ENCODE results near the gene N4BP2L2. TPM values are rescaled to one million over a fixed set of nuclear protein-coding genes. Genes with fewer than 3 reads are reported as not detected.

The N4BP2L2 gene
- total and polyA plus RNA-seq, 9 of the 15 experiments (the other 6 are each of a cell fraction or from before 2014, with no cell fraction given), result 33.9 to 76.4 (median 48.7) TPM

DNA sequence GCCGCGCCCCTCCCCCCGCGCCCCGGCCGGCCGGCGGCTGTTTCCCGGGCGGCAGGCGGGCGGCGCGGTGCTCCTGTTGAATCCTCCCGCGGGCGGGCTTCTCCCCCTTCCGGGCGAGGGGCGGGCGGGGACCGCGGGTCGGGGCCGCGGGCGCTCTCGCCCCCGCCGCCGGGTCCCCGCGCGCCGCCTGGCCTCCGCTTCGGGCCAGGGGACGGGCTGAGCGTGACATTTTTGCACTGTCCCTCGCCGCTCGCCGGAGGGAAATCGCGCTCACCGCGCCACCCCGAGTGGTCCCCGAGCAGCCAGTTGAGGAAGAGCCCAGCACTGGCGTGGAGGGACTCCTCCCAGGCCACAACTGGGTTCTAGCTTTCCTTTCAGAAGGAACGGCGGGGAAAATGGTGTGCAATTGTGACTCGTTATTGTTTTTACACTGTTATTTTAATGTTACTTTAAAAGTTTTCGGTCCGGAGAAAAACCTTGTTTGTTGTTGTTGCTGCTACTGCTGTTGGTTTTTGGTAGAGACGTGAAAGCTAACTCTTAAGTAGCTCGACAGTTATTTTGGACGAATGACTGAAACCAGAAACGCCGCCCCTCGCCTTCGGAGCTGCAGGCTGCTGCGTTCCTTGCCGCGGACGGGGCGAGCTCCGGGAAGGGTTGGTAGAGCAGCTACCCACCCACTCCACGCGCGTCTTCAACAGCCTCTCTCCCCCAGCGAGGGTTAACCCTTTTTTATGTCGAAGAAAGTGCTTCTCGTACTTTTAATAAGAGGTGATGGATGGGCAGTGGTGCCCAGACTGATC lies 48.6 kb upstream of the N4BP2L2 start (continued):
- TF ChIP-seq SETDB1 (IDR thresholded peaks at IDR 0.05; ENCODE audit: low read length) (no peak), ESRRA (IDR thresholded peaks at IDR 0.05; ENCODE audit: borderline replicate concordance, low read depth) (no peak), EP300 (IDR thresholded peaks at IDR 0.05; ENCODE audit: low read length) (no peak), MAFK (IDR thresholded peaks at IDR 0.05; ENCODE audit: low read length) (no peak), NBN (IDR thresholded peaks at IDR 0.05; ENCODE audit: low read depth) (no peak), ZNF699 (CRISPR knock-in tag; IDR thresholded peaks at IDR 0.05; ENCODE audit: insufficient replicate concordance) (no peak), ZC3H11A (IDR thresholded peaks at IDR 0.05; ENCODE audit: low read depth, low read length) (no peak), NR3C1 (CRISPR knock-in tag; IDR thresholded peaks at IDR 0.05) (no peak), ZNF324 (CRISPR knock-in tag; IDR thresholded peaks at IDR 0.05) (no peak), XRCC3 (IDR thresholded peaks at IDR 0.05) (no peak), DIDO1 (tag; IDR thresholded peaks at IDR 0.05; ENCODE audit: low read depth) (no peak), FOXA3 (CRISPR knock-in tag; conservative IDR thresholded peaks at IDR 0.05 in 1 of 2, IDR thresholded peaks at IDR 0.05 in 1 of 2) (no peak), CHD4 (IDR thresholded peaks at IDR 0.05; ENCODE audit: insufficient read depth, insufficient replicate concordance, low read depth, low read length, poor library complexity, severe bottlenecking) (no peak), NUFIP1 (IDR thresholded peaks at IDR 0.05; ENCODE audit: partially characterized antibody) (no peak), HEY1 (CRISPR knock-in tag; IDR thresholded peaks at IDR 0.05; ENCODE audit: borderline replicate concordance) (no peak), ILF3 (IDR thresholded peaks at IDR 0.05; ENCODE audit: borderline replicate concordance) (no peak), RBBP5 (IDR thresholded peaks at IDR 0.05; ENCODE audit: borderline replicate concordance, insufficient read depth, low read length, poor library complexity, severe bottlenecking) (peak; percentile 60), BMI1 (IDR thresholded peaks at IDR 0.05; ENCODE audit: low read length) (no peak), ZNF511 (CRISPR knock-in tag; IDR thresholded peaks at IDR 0.05) (no peak), SREBF1 (IDR thresholded peaks at IDR 0.05; ENCODE audit: borderline replicate concordance, low read depth, low read length) (no peak)
- TF ChIP-seq, protein P1, sequence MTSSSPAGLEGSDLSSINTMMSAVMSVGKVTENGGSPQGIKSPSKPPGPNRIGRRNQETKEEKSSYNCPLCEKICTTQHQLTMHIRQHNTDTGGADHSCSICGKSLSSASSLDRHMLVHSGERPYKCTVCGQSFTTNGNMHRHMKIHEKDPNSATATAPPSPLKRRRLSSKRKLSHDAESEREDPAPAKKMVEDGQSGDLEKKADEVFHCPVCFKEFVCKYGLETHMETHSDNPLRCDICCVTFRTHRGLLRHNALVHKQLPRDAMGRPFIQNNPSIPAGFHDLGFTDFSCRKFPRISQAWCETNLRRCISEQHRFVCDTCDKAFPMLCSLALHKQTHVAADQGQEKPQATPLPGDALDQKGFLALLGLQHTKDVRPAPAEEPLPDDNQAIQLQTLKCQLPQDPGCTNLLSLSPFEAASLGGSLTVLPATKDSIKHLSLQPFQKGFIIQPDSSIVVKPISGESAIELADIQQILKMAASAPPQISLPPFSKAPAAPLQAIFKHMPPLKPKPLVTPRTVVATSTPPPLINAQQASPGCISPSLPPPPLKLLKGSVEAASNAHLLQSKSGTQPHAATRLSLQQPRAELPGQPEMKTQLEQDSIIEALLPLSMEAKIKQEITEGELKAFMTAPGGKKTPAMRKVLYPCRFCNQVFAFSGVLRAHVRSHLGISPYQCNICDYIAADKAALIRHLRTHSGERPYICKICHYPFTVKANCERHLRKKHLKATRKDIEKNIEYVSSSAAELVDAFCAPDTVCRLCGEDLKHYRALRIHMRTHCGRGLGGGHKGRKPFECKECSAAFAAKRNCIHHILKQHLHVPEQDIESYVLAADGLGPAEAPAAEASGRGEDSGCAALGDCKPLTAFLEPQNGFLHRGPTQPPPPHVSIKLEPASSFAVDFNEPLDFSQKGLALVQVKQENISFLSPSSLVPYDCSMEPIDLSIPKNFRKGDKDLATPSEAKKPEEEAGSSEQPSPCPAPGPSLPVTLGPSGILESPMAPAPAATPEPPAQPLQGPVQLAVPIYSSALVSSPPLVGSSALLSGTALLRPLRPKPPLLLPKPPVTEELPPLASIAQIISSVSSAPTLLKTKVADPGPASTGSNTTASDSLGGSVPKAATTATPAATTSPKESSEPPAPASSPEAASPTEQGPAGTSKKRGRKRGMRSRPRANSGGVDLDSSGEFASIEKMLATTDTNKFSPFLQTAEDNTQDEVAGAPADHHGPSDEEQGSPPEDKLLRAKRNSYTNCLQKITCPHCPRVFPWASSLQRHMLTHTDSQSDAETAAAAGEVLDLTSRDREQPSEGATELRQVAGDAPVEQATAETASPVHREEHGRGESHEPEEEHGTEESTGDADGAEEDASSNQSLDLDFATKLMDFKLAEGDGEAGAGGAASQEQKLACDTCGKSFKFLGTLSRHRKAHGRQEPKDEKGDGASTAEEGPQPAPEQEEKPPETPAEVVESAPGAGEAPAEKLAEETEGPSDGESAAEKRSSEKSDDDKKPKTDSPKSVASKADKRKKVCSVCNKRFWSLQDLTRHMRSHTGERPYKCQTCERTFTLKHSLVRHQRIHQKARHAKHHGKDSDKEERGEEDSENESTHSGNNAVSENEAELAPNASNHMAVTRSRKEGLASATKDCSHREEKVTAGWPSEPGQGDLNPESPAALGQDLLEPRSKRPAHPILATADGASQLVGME (CRISPR knock-in tag; IDR thresholded peaks at IDR 0.05), result no peak
- TF ChIP-seq, protein P2, sequence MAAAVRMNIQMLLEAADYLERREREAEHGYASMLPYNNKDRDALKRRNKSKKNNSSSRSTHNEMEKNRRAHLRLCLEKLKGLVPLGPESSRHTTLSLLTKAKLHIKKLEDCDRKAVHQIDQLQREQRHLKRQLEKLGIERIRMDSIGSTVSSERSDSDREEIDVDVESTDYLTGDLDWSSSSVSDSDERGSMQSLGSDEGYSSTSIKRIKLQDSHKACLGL (CRISPR knock-in tag; IDR thresholded peaks at IDR 0.05; ENCODE audit: borderline replicate concordance, poor library complexity, severe bottlenecking), result no peak
